ENCODE results near the gene PDE6H. TPM values are rescaled to one million over a fixed set of nuclear protein-coding genes. Genes with fewer than 3 reads are reported as not detected.

PDE6H gene
- total RNA-seq, 1 experiment from 2014 or later: not detected

- ChIA-PET POLR2A (no interaction called here), CTCF (no interaction called here)
- no peak overlapping the region for H3K27ac ChIP-seq (ENCODE audit: low read length)
- no peaks in the 10 kb centered on the region for H3K36me3 ChIP-seq (ENCODE audit: control insufficient read depth, insufficient read depth, low read length)
- BruUV-seq (replicated peaks): no TSS peak
- intact Hi-C loops (cut with micrococcal nuclease; ENCODE audit: unreplicated experiment): no loop called here
- no peak for TF ChIP-seq CTCF (IDR thresholded peaks at IDR 0.05)
- TF ChIP-seq TCF7L2 (IDR thresholded peaks at IDR 0.05; ENCODE audit: low read depth, low read length): no peak
- TF ChIP-seq REST (IDR thresholded peaks at IDR 0.05; ENCODE audit: insufficient read depth in 1 of 2, low read depth in 2 of 2, low read length in 1 of 2): no peak
- no peak for TF ChIP-seq POLR2AphosphoS5 (IDR thresholded peaks at IDR 0.05; ENCODE audit: low read depth, low read length)
- no peak for TF ChIP-seq SIN3A (IDR thresholded peaks at IDR 0.05; ENCODE audit: borderline replicate concordance, insufficient read depth, low read depth, low read length)
- in situ Hi-C loops (cut with HindIII; ENCODE audit: low pct_unique_long_range_greater_than_20kb, low sequenced_read_pairs): no loop called here
- DNase-seq (ENCODE audit: low read depth, low spot score) (no peak), ATAC-seq (no peak)
- no peaks in the 10 kb centered on the region for H3K4me1 ChIP-seq (ENCODE audit: control insufficient read depth, insufficient read depth, low read length)
- H3K27me3 ChIP-seq (ENCODE audit: control insufficient read depth, insufficient read depth, low read length): no peaks in the 10 kb centered on the region
- H3K4me3 ChIP-seq (ENCODE audit: low read depth in 2 of 2, low read length in 2 of 2): no peak overlapping the region; a peak in 1 of 4 replicates
- H3K9me3 ChIP-seq (ENCODE audit: control insufficient read depth, insufficient read depth, low read depth, low read length): no peaks in the 10 kb centered on the region
These were observed 12.8 kb upstream of the PDE6H start for GRCh38 chr12:14959916-14960496.

- peak overlapping the region in 1 of 2 experiments; percentile 22; a peak in 1 of 4 replicates for H3K4me3 ChIP-seq (ENCODE audit: low read depth in 2 of 2, low read length in 2 of 2)
- no peaks in the 10 kb centered on the region for H3K4me1 ChIP-seq (ENCODE audit: control insufficient read depth, insufficient read depth, low read length)
- no peaks in the 10 kb centered on the region for H3K27me3 ChIP-seq (ENCODE audit: control insufficient read depth, insufficient read depth, low read length)
- ChIA-PET CTCF (no interaction called here), POLR2A (no interaction called here)
- BruUV-seq (replicated peaks): no TSS peak
- intact Hi-C loops (cut with micrococcal nuclease; ENCODE audit: unreplicated experiment) (no loop called here), in situ Hi-C loops (cut with HindIII; ENCODE audit: low pct_unique_long_range_greater_than_20kb, low sequenced_read_pairs) (no loop called here)
- ATAC-seq (no peak), DNase-seq (ENCODE audit: low read depth, low spot score) (no peak)
- no peaks in the 10 kb centered on the region for H3K36me3 ChIP-seq (ENCODE audit: control insufficient read depth, insufficient read depth, low read length)
- no peaks in the 10 kb centered on the region for H3K9me3 ChIP-seq (ENCODE audit: control insufficient read depth, insufficient read depth, low read depth, low read length)
- H3K27ac ChIP-seq (ENCODE audit: low read length): no peak overlapping the region
- no peak for TF ChIP-seq SIN3A (IDR thresholded peaks at IDR 0.05; ENCODE audit: borderline replicate concordance, insufficient read depth, low read depth, low read length)
- TF ChIP-seq TCF7L2 (IDR thresholded peaks at IDR 0.05; ENCODE audit: low read depth, low read length): no peak
- TF ChIP-seq POLR2AphosphoS5 (IDR thresholded peaks at IDR 0.05; ENCODE audit: low read depth, low read length): no peak
- no peak for TF ChIP-seq REST (IDR thresholded peaks at IDR 0.05; ENCODE audit: insufficient read depth in 1 of 2, low read depth in 2 of 2, low read length in 1 of 2)
- no peak for TF ChIP-seq CTCF (IDR thresholded peaks at IDR 0.05)
These were observed 12.0 kb upstream of the PDE6H start for GRCh38 chr12:14960548-14961465.
